C4-2B (cell line): Measurements from ENCODE around the gene XYLT1.

ENCODE experiments used
- CTCF ChIP-seq: fragments of 450-650 bp; conservative IDR thresholded peaks from 2 replicates; pipeline ENCODE4 v1.5.1; 2017; ENCODE audit warnings: mild to moderate bottlenecking
- ZFX ChIP-seq: fragments of 450-650 bp; IDR thresholded peaks from 2 replicates; pipeline ENCODE4 v1.6.1; 2017

GRCh38 chr16:17328932-17329331 is 141.8 kb downstream of the XYLT1 start:
- no peak for TF ChIP-seq CTCF
- TF ChIP-seq ZFX = no peak
